Type B pancreatic cell (in vitro differentiated cells): ENCODE results near the gene RNASE3. TPM values are rescaled to one million over a fixed set of nuclear protein-coding genes. Genes with fewer than 3 reads are reported as not detected.
A peak's percentile ranks its signal among the peaks of the same experiment; 100 is the strongest.
"Not testable (repeated sequence)": the region's sequence is repeated elsewhere in the genome, so short reads cannot be mapped to it uniquely, and the experiment has no call there.

Experiments used
- DNase-seq: peaks from one replicate; pipeline ENCODE4 v3.0.0; 2021; ENCODE audit warnings: mixed read lengths; ENCODE audit not compliant: unreplicated experiment; ENCODE audit errors: extremely low spot score
- H3K27ac Mint-ChIP-seq: 2 replicates; pipeline ENCODE4 v1.8.0; 2021; ENCODE audit warnings: mild to moderate bottlenecking, mixed read lengths
- H3K27me3 Mint-ChIP-seq: 2 replicates; pipeline ENCODE4 v1.8.0; 2021; ENCODE audit warnings: mixed read lengths
- H3K36me3 Mint-ChIP-seq: 2 replicates; pipeline ENCODE4 v1.8.0; 2021; ENCODE audit warnings: mixed read lengths
- H3K4me1 Mint-ChIP-seq: one replicate; pipeline ENCODE4 v1.8.0; 2021; ENCODE audit warnings: mixed read lengths; ENCODE audit not compliant: unreplicated experiment
- H3K4me3 Mint-ChIP-seq: 2 replicates; pipeline ENCODE4 v1.8.0; 2021; ENCODE audit warnings: mild to moderate bottlenecking, mixed read lengths
- H3K9me3 Mint-ChIP-seq: 2 replicates; pipeline ENCODE4 v1.8.0; 2021; ENCODE audit warnings: mixed read lengths
- total RNA-seq: library from RNA; stranded (reverse); gene quantifications from 2 replicates; pipeline ENCODE4 v1.2.1, GENCODE V29; 2021; ENCODE audit warnings: low replicate concordance
- TF ChIP-seq, protein P1 (sequence below): fragments of 200-600 bp; sonication (generic); conservative IDR thresholded peaks from 2 replicates; pipeline ENCODE4 v1.5.0; 2021; ENCODE audit warnings: antibody characterized with exemption, mild to moderate bottlenecking

RNASE3 gene
- total RNA-seq, 1 donor from 2014 or later = not detected

DNA sequence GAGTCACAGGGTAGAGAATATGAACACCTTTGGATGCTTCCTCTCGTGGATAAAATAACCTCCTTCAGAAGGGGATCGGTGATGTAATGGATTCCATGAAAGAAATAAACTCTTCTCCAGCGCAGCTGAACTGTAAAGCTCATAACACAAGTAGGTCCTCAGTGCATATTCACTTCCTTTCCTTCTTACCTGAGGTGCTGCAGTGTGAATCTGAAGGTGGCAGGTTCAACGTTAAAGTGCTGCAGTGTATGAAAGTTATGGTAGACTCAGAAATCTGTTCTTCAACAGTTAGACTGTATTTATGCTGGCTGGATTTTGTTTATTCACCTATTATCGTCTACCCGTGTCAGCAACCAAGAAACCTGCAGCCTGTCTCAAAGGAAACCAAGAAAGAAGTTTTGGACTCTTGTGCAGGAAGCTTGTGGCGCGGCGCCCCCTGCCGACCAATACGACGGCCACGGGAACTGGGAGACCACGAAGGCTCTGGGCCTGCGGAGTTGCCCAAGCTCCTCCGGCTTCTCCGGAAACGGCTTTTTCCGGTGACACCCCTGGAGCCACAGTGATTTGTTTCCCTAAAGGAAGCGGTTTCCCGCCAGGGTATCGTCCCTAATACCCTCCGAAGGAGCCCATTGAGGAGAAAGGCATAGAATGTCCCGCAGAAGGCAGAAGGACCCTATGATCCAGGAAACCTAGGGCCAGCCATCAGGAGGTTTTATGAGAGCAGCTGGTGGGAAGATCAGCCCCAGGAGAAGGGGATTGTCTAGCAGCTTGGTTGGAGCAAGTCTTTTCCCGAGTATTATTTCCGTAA, 17.6 kb upstream of the RNASE3 start:
- Mint-ChIP-seq H3K4me1 (peaks cover 5% of the 10 kb centered on the region), H3K27me3 (peaks cover 38% of the 10 kb centered on the region), H3K9me3 (no peaks in the 10 kb centered on the region), H3K27ac (no peak overlapping the region), H3K36me3 (no peaks in the 10 kb centered on the region), H3K4me3 (peak overlapping the region; percentile 45)
- DNase-seq = peak; percentile 83
- TF ChIP-seq, protein P1, sequence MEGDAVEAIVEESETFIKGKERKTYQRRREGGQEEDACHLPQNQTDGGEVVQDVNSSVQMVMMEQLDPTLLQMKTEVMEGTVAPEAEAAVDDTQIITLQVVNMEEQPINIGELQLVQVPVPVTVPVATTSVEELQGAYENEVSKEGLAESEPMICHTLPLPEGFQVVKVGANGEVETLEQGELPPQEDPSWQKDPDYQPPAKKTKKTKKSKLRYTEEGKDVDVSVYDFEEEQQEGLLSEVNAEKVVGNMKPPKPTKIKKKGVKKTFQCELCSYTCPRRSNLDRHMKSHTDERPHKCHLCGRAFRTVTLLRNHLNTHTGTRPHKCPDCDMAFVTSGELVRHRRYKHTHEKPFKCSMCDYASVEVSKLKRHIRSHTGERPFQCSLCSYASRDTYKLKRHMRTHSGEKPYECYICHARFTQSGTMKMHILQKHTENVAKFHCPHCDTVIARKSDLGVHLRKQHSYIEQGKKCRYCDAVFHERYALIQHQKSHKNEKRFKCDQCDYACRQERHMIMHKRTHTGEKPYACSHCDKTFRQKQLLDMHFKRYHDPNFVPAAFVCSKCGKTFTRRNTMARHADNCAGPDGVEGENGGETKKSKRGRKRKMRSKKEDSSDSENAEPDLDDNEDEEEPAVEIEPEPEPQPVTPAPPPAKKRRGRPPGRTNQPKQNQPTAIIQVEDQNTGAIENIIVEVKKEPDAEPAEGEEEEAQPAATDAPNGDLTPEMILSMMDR = peak; percentile 88

DNA sequence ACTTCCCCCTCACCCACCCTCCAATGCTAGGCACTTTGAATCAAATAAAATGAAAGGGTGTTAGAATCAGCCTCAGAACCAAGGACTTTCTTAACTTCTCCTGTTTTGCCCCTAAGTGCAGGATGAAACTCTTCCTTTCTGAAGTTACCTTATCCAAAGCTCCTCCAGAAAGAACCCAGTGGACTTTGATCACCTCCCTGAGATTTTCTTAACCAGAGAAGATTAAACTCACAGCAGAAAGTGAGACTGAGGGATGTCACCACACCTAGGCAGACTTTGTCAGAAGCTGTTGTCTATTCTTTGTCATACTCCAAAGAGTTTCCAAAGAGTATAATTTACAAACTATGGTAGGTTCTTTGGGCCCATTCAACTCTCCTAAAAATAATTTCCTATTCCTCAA, 14.2 kb upstream of the RNASE3 start:
- Mint-ChIP-seq H3K4me1 (peaks cover 5% of the 10 kb centered on the region), H3K27ac (no peak overlapping the region), H3K27me3 (peaks cover 27% of the 10 kb centered on the region), H3K4me3 (no peak overlapping the region), H3K9me3 (no peaks in the 10 kb centered on the region), H3K36me3 (no peaks in the 10 kb centered on the region)
- TF ChIP-seq, protein P1 = no peak
- no peak for DNase-seq

DNA sequence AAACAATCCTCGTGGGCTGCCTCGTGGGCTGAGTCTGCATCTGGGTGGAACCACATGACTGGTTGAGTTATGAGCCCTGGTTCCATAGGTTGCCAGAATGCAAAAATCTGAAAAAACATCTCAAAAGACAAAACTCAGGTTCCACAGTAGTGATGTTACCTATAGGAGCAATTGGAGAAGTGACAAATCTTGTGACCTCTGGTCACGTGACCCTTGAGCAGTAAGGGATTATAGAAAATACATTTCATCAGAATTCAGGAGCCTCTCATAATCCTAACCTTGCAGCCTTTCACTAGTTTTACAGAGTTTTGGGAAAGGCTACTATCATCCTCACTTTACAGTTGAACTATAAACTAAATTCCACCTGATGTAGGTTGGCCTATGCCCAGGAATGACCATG, 12.5 kb upstream of the RNASE3 start:
- Mint-ChIP-seq H3K27me3 (peaks cover 21% of the 10 kb centered on the region), H3K4me3 (no peak overlapping the region), H3K36me3 (no peaks in the 10 kb centered on the region), H3K4me1 (peaks cover under 1% of the 10 kb centered on the region), H3K27ac (no peak overlapping the region), H3K9me3 (no peaks in the 10 kb centered on the region)
- TF ChIP-seq, protein P1 = no peak
- no peak for DNase-seq

DNA sequence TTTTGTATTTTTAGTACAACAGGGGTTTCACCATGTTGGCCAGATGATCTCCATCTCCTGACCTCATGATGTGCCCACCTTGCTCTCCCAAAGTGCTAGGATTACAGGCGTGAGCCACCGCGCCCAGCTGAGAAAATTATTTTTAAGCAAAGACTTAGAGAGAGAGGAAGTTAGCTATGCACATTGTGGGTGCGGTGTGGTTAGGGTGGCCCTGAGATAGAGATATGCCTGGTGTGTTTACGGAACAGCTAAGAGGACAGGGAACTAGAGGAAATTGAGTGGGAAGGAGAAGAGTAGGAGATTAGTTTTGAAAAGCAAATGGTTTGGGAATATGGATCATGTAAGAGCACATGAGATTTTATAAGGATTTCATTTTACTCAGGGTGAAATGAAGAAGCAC, 10.0 kb upstream of the RNASE3 start:
- not testable (repeated sequence) for H3K4me1 Mint-ChIP-seq, H3K9me3 Mint-ChIP-seq, H3K27ac Mint-ChIP-seq, H3K36me3 Mint-ChIP-seq, H3K4me3 Mint-ChIP-seq, DNase-seq
- peaks cover 10% of the 10 kb centered on the region for H3K27me3 Mint-ChIP-seq

DNA sequence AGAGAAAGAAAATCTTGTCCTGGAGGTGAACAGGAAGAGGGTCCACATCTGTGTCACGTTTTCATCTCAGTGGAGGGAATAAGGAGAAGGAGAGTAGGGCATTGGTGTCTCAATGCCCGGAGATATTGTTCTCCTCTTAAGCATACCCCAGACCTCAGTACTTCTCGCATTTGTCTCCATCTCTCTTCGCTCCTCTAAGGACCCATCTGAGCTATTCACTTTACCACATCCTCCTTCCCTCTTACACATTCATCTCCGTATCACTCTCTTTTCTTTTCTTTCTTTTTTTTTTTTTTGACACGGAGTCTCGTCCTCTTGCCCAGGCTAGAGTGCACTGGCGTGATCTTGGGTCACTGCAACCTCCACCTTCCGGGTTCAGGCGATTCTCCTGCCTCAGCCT, 8.4 kb upstream of the RNASE3 start:
- H3K27me3 Mint-ChIP-seq = peaks cover 10% of the 10 kb centered on the region
- H3K4me1 Mint-ChIP-seq, H3K36me3 Mint-ChIP-seq, H3K9me3 Mint-ChIP-seq, H3K27ac Mint-ChIP-seq, H3K4me3 Mint-ChIP-seq, DNase-seq: not testable (repeated sequence)

DNA sequence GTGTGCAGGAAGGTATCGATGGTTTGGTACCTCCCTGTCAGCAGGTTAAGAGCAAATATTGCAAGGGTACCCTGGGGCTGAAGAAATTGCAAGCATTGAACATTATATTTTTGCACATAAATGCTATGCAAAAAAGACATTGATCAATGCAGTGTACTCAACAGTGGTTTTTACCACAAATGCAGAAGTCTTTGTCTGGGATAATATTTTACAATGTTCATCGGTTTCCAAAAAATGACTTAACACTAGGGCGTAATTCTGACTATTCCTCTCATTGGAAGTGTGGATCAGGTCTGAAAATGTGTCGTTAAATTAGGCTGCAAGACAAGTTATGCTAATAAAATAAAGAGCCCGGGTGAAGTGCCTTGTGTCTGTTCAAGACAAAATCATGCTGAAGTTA, 2.8 kb upstream of the RNASE3 start:
- H3K4me1 Mint-ChIP-seq, H3K27ac Mint-ChIP-seq, DNase-seq, H3K36me3 Mint-ChIP-seq, H3K9me3 Mint-ChIP-seq, H3K4me3 Mint-ChIP-seq: not testable (repeated sequence)
- peaks cover 30% of the 10 kb centered on the region for H3K27me3 Mint-ChIP-seq

DNA sequence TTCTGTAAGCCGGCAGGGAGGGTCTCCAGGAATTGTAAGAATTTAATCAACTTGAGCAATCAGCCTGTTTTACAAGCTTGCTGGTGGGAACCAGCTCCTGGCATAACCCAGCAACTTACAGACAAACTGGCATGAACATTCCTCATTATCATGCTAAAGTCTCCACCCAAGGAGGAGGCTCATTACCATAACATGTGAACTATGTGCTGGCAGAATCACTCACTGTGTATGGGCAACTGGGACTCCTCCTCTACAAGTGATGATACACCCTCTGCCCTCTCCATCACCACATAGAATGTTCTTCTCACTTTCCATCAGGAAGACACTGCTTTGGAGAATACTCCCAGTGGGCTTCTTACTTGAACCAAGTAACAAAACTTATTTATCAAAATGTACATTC, 4.1 kb downstream of the RNASE3 start:
- DNase-seq = not testable (repeated sequence)
- H3K27me3 Mint-ChIP-seq = peaks cover 43% of the 10 kb centered on the region

More for the DNA sequence above, 4.1 kb downstream of the RNASE3 start:
- not testable (repeated sequence) for H3K4me3 Mint-ChIP-seq, H3K36me3 Mint-ChIP-seq, H3K4me1 Mint-ChIP-seq, H3K27ac Mint-ChIP-seq, H3K9me3 Mint-ChIP-seq
